Sigmoid colon (tissue), 4 donors: ENCODE data around the gene EIF1AD.

Experiments used
- CTCF ChIP-seq, 4 experiments: fragments of 450-650 bp in 3 of 4; fragments of 200-600 bp in 1 of 4; IDR thresholded peaks; one replicate each; pipeline ENCODE4 v1.5.1; 2016 to 2019; ENCODE audit warnings: antibody characterized with exemption in 4 of 4, mild to moderate bottlenecking in 3 of 4, moderate library complexity in 2 of 4
- POLR2A ChIP-seq, 2 donors: fragments of 450-650 bp; IDR thresholded peaks; one replicate each; pipeline ENCODE4 v1.6.1; 2016; ENCODE audit warnings: antibody characterized with exemption in 2 of 2, mild to moderate bottlenecking in 2 of 2, moderate library complexity in 2 of 2
- POLR2AphosphoS5 ChIP-seq, 4 donors: sonication (generic); formaldehyde crosslinking; IDR thresholded peaks; one replicate each; pipeline ENCODE4 v1.6.1; 2017; ENCODE audit warnings: antibody characterized with exemption in 4 of 4

DNA sequence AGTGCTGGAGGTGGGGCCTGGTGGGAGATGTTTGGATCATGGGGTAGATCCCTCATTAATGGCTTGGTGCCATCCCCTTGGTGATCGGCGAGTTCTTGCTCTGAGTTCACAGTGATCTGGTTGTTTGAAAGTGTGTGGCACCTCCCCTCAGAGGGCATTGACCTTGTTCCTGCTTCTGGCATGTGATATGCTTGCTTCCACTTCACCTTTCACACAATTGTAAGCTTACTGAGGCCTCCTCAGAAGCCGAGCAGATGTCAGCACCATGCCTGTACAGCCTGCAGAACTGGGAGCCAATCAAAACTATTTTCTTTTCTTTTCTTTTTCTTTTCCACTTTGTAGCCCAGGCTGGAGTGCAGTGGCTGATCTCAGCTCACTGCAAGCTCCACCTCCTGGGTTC, 35.4 kb upstream of the EIF1AD start:
- no peak for TF ChIP-seq CTCF (IDR thresholded peaks at IDR 0.05)
- TF ChIP-seq POLR2A (IDR thresholded peaks at IDR 0.05), result no peak
- no peak for TF ChIP-seq POLR2AphosphoS5 (IDR thresholded peaks at IDR 0.05)
